ENCODE measurements around the gene NHLRC4.
"Not testable (repeated sequence)": the region's sequence is repeated elsewhere in the genome, so short reads cannot be mapped to it uniquely, and the experiment has no call there.

NHLRC4 gene

DNA sequence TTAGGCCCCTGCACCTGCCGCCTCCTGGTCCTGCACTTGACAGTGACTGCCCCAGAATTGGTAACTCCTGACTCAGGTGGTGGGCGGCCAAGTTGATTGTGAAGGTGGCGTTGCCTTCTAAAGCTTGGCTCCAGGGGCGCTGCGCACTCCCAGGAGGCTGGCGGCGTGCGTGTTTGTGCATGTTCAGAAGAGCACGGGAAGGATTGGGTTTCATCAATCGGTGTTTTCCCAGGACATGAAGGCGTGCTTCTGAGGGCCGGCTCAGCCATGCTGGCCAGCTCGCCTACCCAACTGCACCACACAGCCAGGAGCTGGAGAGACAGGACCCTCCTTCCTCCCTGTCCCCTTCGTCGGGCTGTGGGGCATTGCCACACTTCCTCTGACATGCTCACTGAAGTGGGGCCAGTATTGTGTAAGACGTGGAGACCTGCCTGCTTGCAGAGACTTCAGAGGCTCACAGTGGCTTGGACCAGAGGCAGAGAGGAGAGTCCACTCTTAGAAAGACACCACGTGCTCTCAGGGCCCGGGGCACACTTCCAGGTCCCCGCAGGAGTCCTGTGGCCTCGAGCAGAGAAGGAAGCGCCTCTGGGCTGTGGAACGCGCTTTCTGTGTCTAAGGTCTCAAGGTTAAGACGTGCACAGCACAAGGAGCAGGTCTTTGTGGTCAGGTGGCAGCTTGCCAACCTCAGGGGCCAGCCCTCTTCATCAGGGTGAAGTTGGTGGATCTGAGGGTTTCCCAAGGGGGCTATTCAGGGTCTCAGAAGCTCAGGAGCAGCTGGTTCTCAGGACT is 25.9 kb downstream of the NHLRC4 start:
- DNase-seq = no peak
- H3K9me3 Mint-ChIP-seq = no peaks in the 10 kb centered on the region
- H3K27ac Mint-ChIP-seq = no peak overlapping the region

DNA sequence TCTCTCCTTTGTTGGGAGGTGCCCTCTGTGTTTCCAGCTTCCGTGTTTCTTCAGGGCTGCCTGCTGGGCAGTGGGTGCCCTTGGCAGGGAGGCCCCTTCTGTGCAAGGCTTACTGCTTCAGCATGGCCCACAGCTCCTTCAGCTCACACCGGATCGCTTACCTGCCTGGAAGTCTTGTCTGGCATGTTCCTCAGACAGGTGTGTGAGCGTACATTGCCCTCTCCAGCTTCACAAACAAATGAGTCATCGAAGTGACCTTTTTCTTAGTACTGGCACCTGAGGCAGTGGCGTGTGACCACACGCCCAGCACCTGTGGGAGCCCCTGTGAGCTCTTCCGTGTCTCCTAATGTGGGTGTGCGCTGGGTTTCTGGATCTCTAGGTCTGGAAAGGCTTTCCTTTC is 26.6 kb downstream of the NHLRC4 start:
- Mint-ChIP-seq H3K9me3 (no peaks in the 10 kb centered on the region), H3K27me3 (no peaks in the 10 kb centered on the region), H3K27ac (no peak overlapping the region), H3K4me1 (peaks cover 57% of the 10 kb centered on the region), H3K4me3 (no peak overlapping the region)
- DNase-seq (no peak), ATAC-seq (no peak)

More for the DNA sequence above, 25.9 kb downstream of the NHLRC4 start:
- no peaks in the 10 kb centered on the region for H3K27me3 Mint-ChIP-seq
- ATAC-seq = no peak
- no peak overlapping the region for H3K4me3 Mint-ChIP-seq
- H3K4me1 Mint-ChIP-seq = peaks cover 57% of the 10 kb centered on the region

DNA sequence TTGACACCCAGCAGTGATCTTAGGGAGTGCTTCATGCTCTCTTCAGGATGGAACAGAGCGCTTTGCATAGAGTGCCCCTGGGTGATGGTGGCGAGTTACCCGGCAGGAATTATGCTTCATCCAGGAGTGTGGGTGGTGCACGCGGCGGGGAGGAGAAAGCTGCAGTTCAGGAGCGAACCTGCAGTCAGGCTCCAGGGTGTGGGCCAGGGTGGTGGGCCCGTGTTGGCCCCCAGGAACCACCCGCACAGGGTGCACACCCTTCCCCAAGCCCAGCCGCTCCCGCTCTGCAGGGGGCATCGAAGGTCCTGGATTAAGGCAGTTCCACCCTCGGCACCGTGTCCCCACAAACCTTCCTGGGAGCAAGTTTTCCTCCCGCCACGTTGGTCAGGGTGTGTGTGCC is 27.0 kb downstream of the NHLRC4 start:
- DNase-seq (no peak), ATAC-seq (no peak)
- no peak overlapping the region for H3K27ac Mint-ChIP-seq
- no peaks in the 10 kb centered on the region for H3K9me3 Mint-ChIP-seq
- H3K4me3 Mint-ChIP-seq = no peak overlapping the region
- H3K4me1 Mint-ChIP-seq = peaks cover 57% of the 10 kb centered on the region
- no peaks in the 10 kb centered on the region for H3K27me3 Mint-ChIP-seq

DNA sequence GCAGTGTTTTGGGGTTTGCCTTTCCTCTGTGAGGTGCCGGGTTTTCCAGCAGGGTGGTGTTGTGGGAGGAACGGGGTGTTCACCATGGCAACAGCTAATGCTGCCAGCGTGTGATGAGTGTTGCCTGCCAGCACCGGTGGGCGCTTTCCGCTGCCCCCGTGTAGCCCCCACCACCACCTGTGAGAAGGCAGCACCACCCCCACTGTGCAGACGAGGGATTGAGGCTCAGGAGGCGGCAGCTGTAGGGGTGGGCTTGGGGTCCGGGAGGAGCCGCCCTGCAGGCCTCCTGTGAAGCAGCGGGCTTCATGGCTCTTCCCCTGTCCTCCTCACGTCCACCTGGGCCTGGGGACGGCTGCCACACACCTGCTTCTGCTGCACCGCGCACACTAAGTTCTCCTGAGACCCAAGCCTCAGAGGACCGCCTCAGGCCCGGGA is 28.3 kb downstream of the NHLRC4 start:
- no peak overlapping the region for H3K27ac Mint-ChIP-seq
- H3K4me1 Mint-ChIP-seq = peaks cover 57% of the 10 kb centered on the region
- H3K27me3 Mint-ChIP-seq = no peaks in the 10 kb centered on the region
- peak overlapping the region in 1 of 2 donors; percentile 31 for H3K4me3 Mint-ChIP-seq
- no peak for ATAC-seq
- no peak for DNase-seq
- no peaks in the 10 kb centered on the region for H3K9me3 Mint-ChIP-seq

DNA sequence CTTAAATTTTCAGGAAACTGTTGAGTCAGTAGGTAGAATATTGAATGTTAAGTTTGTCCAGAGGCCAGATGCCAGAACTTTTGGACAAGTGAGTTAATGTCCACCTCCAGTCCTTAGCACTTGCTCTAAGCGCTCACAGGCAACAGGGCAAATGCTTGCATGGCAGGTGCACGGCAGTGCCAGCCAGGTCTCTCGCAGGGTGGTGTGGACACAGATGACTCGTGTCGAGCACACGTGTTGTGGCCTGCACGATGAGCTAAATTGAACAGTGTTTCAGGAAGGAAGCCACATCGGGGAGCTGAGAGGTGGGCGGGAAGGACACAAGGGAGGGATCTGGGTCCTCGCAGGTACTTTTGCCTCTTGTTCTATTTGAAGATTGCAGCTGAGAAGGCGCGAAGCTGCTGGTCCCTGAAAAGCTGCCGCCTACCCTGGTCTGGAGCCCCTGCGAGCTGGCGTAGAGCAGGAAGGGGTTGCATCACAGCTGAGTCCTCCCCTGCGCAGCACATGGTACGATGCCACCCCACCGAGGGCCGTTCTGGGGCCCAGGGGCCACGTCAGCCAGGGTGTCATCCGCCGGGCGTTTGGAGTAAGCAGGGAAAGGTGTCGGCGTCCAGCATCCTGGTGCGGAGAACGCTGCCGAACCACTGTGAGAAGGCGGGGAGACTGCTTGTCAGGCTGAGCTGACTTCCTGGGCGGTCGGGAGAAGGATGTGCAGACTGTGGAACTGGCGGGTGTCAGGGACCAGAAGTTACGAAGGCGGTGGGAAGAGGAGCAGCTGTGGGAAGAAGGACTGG is 29.3 kb downstream of the NHLRC4 start:
- peaks cover 53% of the 10 kb centered on the region for H3K4me1 Mint-ChIP-seq
- no peak for ATAC-seq
- no peak overlapping the region for H3K27ac Mint-ChIP-seq
- H3K9me3 Mint-ChIP-seq = no peaks in the 10 kb centered on the region
- no peaks in the 10 kb centered on the region for H3K27me3 Mint-ChIP-seq
- H3K4me3 Mint-ChIP-seq = no peak overlapping the region
- no peak for DNase-seq

DNA sequence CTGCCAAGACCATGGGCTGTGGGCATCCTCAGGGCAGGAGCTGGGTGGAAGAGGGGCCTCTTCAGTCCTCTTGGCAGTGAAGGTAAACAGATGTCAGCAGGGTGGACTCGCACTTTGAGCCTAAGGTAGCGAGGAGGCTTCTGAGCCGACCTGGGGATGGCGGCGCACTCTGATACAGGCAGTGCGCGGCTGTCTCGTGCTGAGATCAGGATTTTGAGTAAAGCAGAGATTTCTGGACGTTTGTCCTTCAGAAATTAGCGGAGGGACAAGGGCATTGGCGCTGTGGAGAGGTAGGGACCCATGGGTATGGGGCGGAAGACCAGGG is 29.9 kb downstream of the NHLRC4 start:
- DNase-seq (no peak), ATAC-seq (no peak)
- no peak overlapping the region for H3K4me3 Mint-ChIP-seq
- H3K27me3 Mint-ChIP-seq = no peaks in the 10 kb centered on the region
- H3K27ac Mint-ChIP-seq = no peak overlapping the region
- peaks cover 48% of the 10 kb centered on the region for H3K4me1 Mint-ChIP-seq
- H3K9me3 Mint-ChIP-seq = no peaks in the 10 kb centered on the region

DNA sequence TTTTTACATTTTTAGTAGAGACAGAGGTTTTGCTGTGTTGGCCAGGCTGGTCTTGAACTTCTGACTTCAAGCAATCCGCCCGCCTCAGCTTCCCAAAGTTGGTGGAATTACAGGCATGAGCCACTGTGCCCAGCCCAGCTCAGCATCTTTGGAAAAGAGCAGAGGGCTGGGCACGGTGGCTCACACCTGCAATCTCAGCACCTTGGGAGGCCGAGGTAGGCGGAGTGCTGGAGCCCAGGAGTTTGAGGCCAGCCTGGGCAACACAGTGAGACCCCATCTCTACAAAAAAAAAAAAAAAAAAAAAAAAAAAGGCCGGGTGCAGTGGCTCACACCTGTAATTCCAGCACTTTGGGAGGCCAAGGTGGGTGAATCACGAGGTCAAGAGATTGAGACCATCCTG is 30.9 kb downstream of the NHLRC4 start:
- H3K4me3 Mint-ChIP-seq, H3K9me3 Mint-ChIP-seq, DNase-seq, ATAC-seq, H3K27ac Mint-ChIP-seq, H3K27me3 Mint-ChIP-seq: not testable (repeated sequence)
- peaks cover 41% of the 10 kb centered on the region for H3K4me1 Mint-ChIP-seq

DNA sequence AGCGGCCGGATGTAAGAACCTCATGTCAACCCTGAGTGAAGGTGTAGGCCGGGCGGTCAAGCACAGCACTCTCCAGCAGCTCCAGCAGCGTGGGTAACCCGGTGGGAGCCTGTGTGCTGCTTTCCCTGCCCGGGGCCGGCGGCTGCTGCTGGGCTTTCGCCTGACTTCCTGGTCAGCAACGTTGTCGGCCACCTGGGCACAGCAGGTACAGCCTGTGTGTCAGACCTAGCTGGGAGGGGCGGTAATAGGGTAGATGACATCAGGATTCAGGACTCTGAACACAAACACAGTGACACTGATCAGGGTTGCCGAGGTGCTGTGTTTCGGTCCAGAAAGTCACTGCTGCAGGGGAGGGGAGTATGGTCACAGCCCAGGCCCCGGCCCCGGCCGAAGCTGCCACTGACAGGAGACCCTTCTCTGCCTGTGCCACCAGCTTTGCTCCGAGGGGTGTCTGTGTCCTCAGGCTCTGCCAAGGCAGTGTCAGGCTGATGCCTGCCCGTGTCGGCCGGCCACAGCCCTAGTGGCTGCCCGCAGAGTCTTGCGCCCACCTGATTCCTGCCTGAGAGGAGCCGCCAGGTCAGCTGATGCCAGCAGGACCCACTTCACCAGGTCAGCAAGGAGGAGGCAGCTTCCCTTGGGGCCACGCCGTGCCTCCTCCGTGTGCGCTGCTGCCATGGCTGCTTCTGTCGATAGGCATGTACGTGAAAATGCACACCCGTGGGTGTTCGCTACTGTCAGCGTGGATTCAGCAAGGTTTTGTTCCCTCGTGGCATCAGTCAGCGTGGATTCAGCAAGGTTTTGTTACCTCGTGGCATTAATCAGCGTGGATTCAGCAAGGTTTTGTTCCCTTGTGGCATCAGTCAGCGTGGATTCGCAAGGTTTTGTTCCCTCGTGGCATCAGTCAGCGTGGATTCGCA is 32.3 kb downstream of the NHLRC4 start:
- H3K9me3 Mint-ChIP-seq = no peaks in the 10 kb centered on the region

DNA sequence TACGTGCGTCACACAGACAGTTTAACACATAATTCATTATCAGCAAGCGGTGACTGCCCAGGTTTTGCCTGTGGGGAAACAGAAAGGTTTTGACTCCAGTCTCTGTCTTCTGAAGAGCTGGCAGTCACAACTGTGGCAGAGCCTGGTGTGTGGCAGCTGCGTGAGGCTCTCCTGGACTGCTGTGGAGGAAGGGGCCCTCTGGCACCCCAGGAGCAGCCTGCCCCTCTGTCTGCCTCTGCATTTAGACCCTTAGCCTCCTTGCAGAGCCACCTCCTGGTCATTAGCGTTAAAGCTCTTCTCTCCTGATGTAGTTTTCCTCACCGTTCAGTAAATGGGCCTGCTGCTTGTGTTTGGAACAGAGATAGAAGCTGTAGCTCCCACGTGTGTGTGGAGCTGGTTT is 34.0 kb downstream of the NHLRC4 start:
- no peak for DNase-seq
- no peaks in the 10 kb centered on the region for H3K27me3 Mint-ChIP-seq
- no peak for ATAC-seq

More for the DNA sequence above, 32.3 kb downstream of the NHLRC4 start:
- no peak overlapping the region for H3K4me3 Mint-ChIP-seq
- DNase-seq (no peak), ATAC-seq (no peak)
- no peaks in the 10 kb centered on the region for H3K27me3 Mint-ChIP-seq
- H3K4me1 Mint-ChIP-seq = peaks cover 39% of the 10 kb centered on the region
- H3K27ac Mint-ChIP-seq = no peak overlapping the region

DNA sequence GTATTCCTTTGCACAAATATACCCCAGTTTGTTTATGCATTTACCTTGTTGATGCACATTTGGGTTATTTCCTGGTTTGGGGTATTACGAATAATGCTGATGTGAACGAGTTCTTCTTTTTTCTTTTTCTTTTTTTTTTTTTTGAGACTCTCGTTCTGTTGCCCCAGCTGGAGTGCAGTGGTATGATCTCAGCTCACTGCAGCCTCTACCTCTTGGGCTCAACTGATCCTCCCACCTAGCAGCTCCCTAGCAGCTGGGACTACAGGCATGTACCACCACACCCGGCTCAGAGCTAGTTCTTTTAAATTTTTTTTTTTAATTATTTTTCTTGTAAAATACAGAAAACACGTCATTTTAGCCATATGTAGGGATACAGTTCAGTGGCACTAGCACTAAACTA is 37.1 kb downstream of the NHLRC4 start:
- DNase-seq = no peak
- H3K4me1 Mint-ChIP-seq = peaks cover 34% of the 10 kb centered on the region

More for the DNA sequence above, 34.0 kb downstream of the NHLRC4 start:
- H3K4me3 Mint-ChIP-seq = peak overlapping the region in 1 of 2 donors; percentile 29
- peaks cover 24% of the 10 kb centered on the region for H3K4me1 Mint-ChIP-seq
- no peak overlapping the region for H3K27ac Mint-ChIP-seq
- H3K9me3 Mint-ChIP-seq = no peaks in the 10 kb centered on the region

DNA sequence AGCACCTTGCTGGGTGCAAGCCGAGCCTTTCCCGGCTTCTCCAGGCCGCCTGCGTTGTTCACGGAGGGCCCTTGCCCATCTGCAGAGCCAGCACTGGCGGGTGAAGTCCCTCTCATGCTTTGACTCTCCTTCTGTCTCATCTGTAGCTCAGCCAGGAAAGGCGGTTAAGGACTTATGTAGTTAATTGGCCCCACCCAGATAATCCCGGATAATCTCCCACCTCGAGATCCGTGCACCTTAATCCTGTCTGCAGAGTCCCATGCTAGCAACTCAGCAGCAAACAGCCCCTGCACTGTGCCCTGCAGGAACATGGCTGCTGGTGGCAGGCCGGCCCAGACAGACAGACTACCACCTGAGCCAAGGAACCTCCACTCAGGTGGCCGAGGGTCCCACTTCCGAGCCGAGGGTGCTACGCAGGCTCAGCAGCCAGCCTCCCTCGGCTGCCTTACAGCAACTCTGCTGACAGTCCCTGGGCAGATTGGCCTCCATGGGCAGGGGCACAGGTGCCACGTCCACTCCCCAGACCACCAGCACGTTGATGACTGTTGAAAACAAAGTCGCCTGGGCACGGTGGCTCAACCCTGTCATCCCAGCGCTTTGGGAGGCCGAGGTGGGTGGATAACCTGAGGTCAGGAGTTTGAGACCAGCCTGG is 40.0 kb downstream of the NHLRC4 start:
- H3K27me3 Mint-ChIP-seq = no peaks in the 10 kb centered on the region
- DNase-seq (no peak), ATAC-seq (no peak)
- peak overlapping the region in 1 of 2 donors; percentile 54 for H3K27ac Mint-ChIP-seq
- H3K4me3 Mint-ChIP-seq = no peak overlapping the region
- H3K9me3 Mint-ChIP-seq = no peaks in the 10 kb centered on the region
- H3K4me1 Mint-ChIP-seq = peaks cover 36% of the 10 kb centered on the region

More for the DNA sequence above, 37.1 kb downstream of the NHLRC4 start:
- no peaks in the 10 kb centered on the region for H3K27me3 Mint-ChIP-seq
- no peaks in the 10 kb centered on the region for H3K9me3 Mint-ChIP-seq
- H3K4me3 Mint-ChIP-seq = peak overlapping the region in 1 of 2 donors; percentile 10
- no peak for ATAC-seq
- no peak overlapping the region for H3K27ac Mint-ChIP-seq

DNA sequence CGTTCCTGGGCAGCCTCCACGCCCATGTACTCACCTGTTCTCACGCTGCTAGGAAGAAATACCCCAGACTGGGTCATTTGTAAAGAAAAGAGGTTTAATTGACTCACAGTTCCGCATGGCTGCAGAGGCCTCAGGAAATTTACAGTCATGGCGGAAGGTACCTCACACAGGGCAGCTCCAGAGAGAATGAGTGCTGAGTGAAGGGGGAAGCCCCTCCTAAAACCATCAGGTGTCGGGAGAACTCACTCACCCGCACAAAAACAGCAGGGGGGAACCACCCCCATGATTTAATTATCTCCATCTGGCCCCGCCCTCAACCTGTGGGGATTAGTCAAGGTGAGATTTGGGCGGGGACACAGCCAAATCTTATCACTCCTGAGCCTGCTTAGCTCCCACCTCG is 41.2 kb downstream of the NHLRC4 start:
- Mint-ChIP-seq H3K4me1 (peaks cover 30% of the 10 kb centered on the region), H3K9me3 (no peaks in the 10 kb centered on the region), H3K4me3 (peak overlapping the region in 1 of 2 donors; percentile 8), H3K27me3 (no peaks in the 10 kb centered on the region), H3K27ac (no peak overlapping the region)
- ATAC-seq (peak; percentile 94), DNase-seq (peak in 1 of 2 donors; percentile 62)

DNA sequence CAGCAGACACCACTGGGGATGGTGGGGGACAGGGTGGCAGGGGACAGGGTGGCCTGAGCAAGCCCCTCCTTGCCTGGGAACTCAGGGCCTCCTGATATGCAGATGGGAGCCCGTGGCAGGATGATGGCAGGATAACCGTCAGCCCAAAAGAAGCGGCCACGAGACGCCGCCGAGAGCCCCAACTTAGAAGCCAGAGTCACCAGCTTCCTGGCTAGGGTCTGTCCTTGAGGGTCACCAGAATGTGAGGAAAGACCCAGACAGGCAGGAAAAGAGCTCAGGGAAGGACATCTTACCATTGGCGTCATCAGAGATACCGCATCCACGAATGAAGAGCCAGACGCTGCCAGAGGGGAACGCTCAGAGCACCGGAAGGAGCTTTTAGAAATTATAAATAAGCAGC is 42.5 kb downstream of the NHLRC4 start:
- H3K27ac Mint-ChIP-seq = no peak overlapping the region

DNA sequence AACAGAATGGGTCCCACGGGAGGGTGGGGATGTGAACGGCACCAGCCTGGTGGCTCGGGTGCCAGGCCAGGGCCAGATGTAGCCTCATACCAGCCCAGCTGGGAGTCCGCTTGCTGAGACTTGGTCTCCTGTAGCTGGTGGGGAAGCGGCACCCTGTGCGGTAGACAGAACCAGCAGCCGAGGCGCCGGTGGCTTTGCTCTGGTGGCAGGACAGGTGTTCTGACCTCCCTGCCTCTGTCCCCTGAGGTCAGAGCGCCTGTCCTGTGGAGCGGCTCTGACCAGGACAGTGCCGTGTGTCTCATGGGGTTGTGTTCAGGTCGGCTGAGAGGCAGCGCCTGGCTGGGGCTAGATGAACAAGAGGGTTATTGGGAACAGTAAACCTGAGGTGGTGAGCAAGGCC is 43.2 kb downstream of the NHLRC4 start:
- no peaks in the 10 kb centered on the region for H3K27me3 Mint-ChIP-seq
- no peak overlapping the region for H3K4me3 Mint-ChIP-seq
- DNase-seq (no peak), ATAC-seq (no peak)
- H3K27ac Mint-ChIP-seq = peak overlapping the region in 1 of 2 donors; percentile 37
- no peaks in the 10 kb centered on the region for H3K9me3 Mint-ChIP-seq
- peaks cover 21% of the 10 kb centered on the region for H3K4me1 Mint-ChIP-seq

More for the DNA sequence above, 42.5 kb downstream of the NHLRC4 start:
- DNase-seq (no peak), ATAC-seq (no peak)
- peaks cover 21% of the 10 kb centered on the region for H3K4me1 Mint-ChIP-seq
- H3K4me3 Mint-ChIP-seq = no peak overlapping the region
- H3K9me3 Mint-ChIP-seq = no peaks in the 10 kb centered on the region
- no peaks in the 10 kb centered on the region for H3K27me3 Mint-ChIP-seq
